GM12864 (cell line): ENCODE results near the gene RBFOX1.

Source experiments
- DNase-seq: peaks from one replicate; pipeline ENCODE4 v3.0.0-alpha.2; 2011; ENCODE audit warnings: low read depth
- H3K4me3 ChIP-seq: 2 replicates; pipeline ENCODE4 v1.5.1; 2011; ENCODE audit warnings: mild to moderate bottlenecking, low read depth, low read length, control low read depth
- CTCF ChIP-seq: IDR thresholded peaks from 2 replicates; pipeline ENCODE4 v1.5.1; 2011; ENCODE audit warnings: low read depth, mild to moderate bottlenecking, moderate library complexity, low read length, control low read depth, inconsistent platforms; ENCODE audit errors: missing control alignments

The RBFOX1 gene

GRCh38 chr16:7651803-7652570 is 319.3 kb downstream of the RBFOX1 start:
- DNase-seq = no peak

GRCh38 chr16:7653746-7654461 is 321.3 kb downstream of the RBFOX1 start:
- DNase-seq = no peak
- no peak for TF ChIP-seq CTCF
- H3K4me3 ChIP-seq = no peak overlapping the region

More at GRCh38 chr16:7651803-7652570, 319.3 kb downstream of the RBFOX1 start:
- no peak overlapping the region for H3K4me3 ChIP-seq
- TF ChIP-seq CTCF = no peak

GRCh38 chr16:7675628-7676027 is 343.0 kb downstream of the RBFOX1 start:
- no peak for DNase-seq
- no peak for TF ChIP-seq CTCF
- H3K4me3 ChIP-seq = no peak overlapping the region

GRCh38 chr16:7680296-7680695 is 347.7 kb downstream of the RBFOX1 start:
- no peak for DNase-seq
- no peak overlapping the region for H3K4me3 ChIP-seq
- TF ChIP-seq CTCF = no peak

- no peak for TF ChIP-seq CTCF
- H3K4me3 ChIP-seq = no peak overlapping the region
- no peak for DNase-seq
These were observed 356.2 kb downstream of the RBFOX1 start for GRCh38 chr16:7688811-7689210.

- no peak overlapping the region for H3K4me3 ChIP-seq
- DNase-seq = no peak
- TF ChIP-seq CTCF = no peak
These were observed 356.6 kb downstream of the RBFOX1 start for GRCh38 chr16:7689234-7689633.
